PFSK-1 (cell line): ENCODE measurements around the gene PACSIN1.

Experiments
- FOXP2 ChIP-seq: optimal IDR thresholded peaks from 2 replicates; pipeline ENCODE3; 2011; ENCODE audit warnings: borderline replicate concordance, control low read depth, inconsistent platforms; ENCODE audit not compliant: insufficient read depth; ENCODE audit errors: extremely low read length, extremely low read depth
- POLR2AphosphoS5 ChIP-seq: IDR thresholded peaks from 2 replicates; pipeline ENCODE4 v1.6.1; 2012; ENCODE audit warnings: low read depth, mild to moderate bottlenecking, control low read depth, low read length, moderate library complexity
- REST ChIP-seq, 2 experiments: IDR thresholded peaks; 2 replicates each; pipeline versions ENCODE4 v1.6.1 to v1.8.0; 2011 to 2012; ENCODE audit warnings: low read depth in 2 of 2, low read length in 2 of 2, control low read depth in 1 of 2, inconsistent platforms in 1 of 2, mild to moderate bottlenecking in 1 of 2, moderate library complexity in 1 of 2; ENCODE audit not compliant: insufficient read depth in 1 of 2
- SIN3A ChIP-seq: IDR thresholded peaks from 2 replicates; pipeline ENCODE4 v1.6.1; 2012; ENCODE audit warnings: mild to moderate bottlenecking, low read length, moderate library complexity, borderline replicate concordance; ENCODE audit not compliant: insufficient read depth
- TAF1 ChIP-seq: IDR thresholded peaks from 2 replicates; pipeline ENCODE4 v1.6.1; 2012; ENCODE audit warnings: low read length, control low read depth, borderline replicate concordance; ENCODE audit not compliant: insufficient read depth

PACSIN1 gene

DNA sequence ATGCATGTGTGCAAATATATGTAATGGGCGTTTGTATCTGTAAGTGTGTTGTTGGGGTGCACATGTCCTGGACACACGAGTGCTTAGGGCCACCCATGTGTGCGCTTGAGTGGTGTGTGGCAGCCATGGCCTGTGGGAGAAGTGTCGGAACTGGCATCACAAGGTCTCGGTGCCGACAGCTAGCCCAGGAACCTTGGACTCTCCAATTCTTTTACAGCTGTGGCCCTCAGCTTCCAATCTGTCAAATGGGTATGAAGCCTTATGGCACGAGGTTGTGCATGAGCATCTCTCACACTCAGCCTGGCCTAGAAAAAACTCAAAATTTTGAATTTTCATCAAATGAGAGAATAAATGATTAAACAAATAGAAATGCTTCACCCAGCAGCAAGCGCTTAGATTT is 48.2 kb downstream of the PACSIN1 start:
- TF ChIP-seq SIN3A (no peak), REST (IDR thresholded peaks at IDR 0.05; ENCODE audit: insufficient read depth in 1 of 2, low read depth in 2 of 2, low read length in 2 of 2) (no peak), POLR2AphosphoS5 (no peak), FOXP2 (no peak), TAF1 (no peak)

DNA sequence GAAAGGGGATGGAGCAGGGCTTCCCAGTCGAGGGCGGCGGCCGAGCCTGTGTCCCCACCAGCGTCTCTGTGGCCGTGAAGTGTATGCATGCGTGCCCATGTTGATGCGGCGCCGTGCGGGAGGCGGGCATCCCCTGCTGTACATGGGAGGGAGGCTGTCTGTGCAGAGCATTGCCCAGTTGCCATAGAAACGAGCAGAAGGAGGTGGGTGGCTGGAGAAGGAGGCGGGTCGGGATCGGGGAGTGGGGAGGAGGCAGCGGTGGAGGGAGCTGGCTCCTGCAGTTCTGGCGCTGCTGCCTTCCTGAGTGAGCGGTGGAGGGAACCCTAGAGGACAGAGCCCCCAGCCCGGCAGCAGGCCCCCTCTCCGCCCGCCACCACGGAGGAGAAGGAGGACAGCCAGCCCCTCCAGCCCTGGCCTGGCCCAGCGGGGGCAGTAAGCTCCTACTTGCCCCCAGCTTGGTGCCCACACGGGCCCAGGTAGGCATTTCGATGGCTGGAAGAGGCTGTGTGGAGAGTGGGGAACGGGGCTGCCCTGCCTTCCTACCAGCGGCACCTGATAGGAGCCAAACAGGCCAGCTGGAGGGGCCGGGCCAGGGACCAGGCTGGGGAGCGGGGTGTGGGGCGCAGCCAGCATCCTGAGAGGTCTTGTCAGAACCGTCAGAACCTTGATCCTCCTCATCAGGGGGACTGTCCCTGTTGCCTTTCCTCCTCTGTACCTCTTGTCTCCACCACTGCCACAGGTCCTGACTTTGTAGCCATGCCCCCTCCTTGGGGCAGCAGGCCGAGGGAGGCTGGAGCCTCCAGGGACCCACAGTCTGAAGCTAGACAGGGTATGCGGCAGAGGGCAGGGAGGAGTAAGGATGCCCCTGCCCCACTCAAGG is 49.0 kb downstream of the PACSIN1 start:
- TF ChIP-seq FOXP2 (no peak), REST (IDR thresholded peaks at IDR 0.05; ENCODE audit: insufficient read depth in 1 of 2, low read depth in 2 of 2, low read length in 2 of 2) (no peak), TAF1 (no peak), POLR2AphosphoS5 (no peak), SIN3A (no peak)

DNA sequence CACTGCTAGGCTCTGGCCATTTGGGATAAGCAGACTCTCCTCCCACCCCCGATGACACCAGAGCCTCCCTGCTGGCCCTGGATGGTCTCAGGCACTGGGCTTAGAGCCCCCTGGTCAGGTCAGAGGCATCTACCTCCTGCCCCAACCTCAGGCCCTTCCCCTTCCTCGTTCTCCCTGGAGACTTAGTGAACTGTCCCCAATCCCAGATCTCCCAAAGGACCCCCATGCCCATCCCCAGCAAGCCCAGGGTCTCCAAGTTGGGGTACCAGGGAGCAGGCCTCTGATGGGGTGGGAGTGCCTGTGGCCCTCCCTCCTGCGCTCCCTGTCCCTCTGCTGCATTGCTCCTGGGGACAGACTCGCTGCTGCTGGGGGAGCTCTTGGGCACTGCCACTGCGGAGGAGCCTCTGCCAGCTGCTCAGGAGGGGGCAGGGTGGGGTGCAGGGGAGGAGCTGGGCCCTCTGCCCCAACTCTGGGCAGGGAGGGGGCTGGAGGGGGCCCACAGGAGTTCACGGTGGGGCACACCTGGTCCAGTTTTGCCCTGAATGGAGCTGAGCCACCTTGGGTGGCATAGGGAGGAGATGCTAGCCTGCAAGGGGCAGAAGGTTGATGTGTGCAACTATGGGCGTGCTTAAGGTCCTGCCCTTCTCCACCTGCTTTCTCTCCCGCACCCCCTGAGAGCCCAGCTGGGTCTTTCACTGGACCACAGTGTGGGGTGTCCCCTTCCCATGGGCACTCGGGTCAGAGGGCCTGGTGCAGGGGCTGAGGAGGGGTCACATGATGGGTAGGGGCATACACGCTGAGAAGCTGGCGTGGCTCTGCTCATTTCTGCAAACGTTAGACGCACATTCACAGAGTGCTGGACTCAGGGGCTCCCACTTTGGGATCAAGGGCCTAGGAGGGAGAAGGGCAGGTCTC is 49.9 kb downstream of the PACSIN1 start:
- TF ChIP-seq TAF1 (no peak), FOXP2 (no peak), POLR2AphosphoS5 (no peak), SIN3A (no peak), REST (IDR thresholded peaks at IDR 0.05; ENCODE audit: insufficient read depth in 1 of 2, low read depth in 2 of 2, low read length in 2 of 2) (no peak)

DNA sequence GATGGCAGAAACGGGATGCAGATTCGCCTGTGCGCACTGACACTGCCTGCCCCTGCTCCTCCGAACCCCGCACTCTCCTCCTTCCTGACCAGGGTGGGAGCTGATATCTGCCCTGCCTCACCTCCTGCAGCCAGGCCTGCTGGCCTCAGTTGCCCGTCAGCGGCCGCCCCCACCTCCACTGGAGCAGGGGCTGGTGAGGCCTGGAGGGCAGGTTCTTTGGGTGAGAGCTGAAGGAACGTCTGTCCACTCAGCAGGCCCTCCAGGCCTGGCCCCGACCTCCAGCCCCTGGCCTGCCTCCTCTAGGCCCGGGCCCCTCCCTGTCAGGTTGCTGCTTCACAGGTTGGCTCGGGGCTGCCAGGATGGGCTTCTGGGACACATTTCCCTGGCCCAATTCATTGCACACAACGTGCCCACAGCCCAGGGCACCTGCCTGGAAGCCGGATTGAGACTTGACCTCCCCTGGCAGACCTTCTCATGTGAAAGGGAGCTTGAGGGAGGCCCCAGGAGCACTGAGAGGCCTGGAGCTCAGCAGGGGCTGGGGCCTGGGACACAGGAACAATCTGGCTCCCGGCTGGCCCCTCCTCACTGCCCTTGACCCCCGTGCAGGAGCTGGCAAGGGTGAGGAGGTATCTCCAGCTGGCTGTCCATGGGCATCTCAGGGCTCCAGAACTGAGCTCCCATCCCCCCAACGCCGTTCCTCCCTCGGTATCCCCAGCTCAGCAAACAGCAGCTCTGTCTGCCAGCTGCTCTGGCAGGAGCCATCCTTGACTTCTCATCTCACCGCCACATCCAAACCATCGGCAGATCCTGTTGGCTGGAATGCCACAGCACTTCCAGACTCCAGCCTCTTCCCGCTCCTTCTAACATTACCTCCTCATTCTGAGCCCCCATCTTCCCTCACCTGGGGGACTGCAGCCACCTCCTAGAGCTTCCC is 50.8 kb downstream of the PACSIN1 start:
- TF ChIP-seq POLR2AphosphoS5 = no peak
- no peak for TF ChIP-seq REST (IDR thresholded peaks at IDR 0.05; ENCODE audit: insufficient read depth in 1 of 2, low read depth in 2 of 2, low read length in 2 of 2)
- TF ChIP-seq TAF1 = no peak
- no peak for TF ChIP-seq FOXP2
- no peak for TF ChIP-seq SIN3A
